Activated naive CD4-positive, alpha-beta T cell treated with anti-CD3 and anti-CD28 coated beads, Interleukin-2, amount 50 U/mL, for 24 hours (primary cell): ENCODE results near the gene NTN3.
A peak's percentile ranks its signal among the peaks of the same experiment; 100 is the strongest.

ENCODE experiments used
- H3K27ac Mint-ChIP-seq: one replicate; pipeline ENCODE4 v1.8.0; 2021; ENCODE audit warnings: mild to moderate bottlenecking, mixed read lengths
- H3K27me3 Mint-ChIP-seq: one replicate; pipeline ENCODE4 v1.8.0; 2021; ENCODE audit warnings: mixed read lengths
- H3K36me3 Mint-ChIP-seq: one replicate; pipeline ENCODE4 v1.8.0; 2021; ENCODE audit warnings: mixed read lengths
- H3K4me1 Mint-ChIP-seq: one replicate; pipeline ENCODE4 v1.8.0; 2021; ENCODE audit warnings: mixed read lengths
- H3K4me3 Mint-ChIP-seq: one replicate; pipeline ENCODE4 v1.8.0; 2021; ENCODE audit warnings: mild to moderate bottlenecking, mixed read lengths
- H3K9me3 Mint-ChIP-seq: one replicate; pipeline ENCODE4 v1.8.0; 2021; ENCODE audit warnings: mixed read lengths

NTN3 gene

GRCh38 chr16:2469399-2470233 lies 1.5 kb upstream of the NTN3 start:
- Mint-ChIP-seq H3K27me3 (peaks cover 23% of the 10 kb centered on the region), H3K27ac (peak overlapping the region; percentile 60)

DNA sequence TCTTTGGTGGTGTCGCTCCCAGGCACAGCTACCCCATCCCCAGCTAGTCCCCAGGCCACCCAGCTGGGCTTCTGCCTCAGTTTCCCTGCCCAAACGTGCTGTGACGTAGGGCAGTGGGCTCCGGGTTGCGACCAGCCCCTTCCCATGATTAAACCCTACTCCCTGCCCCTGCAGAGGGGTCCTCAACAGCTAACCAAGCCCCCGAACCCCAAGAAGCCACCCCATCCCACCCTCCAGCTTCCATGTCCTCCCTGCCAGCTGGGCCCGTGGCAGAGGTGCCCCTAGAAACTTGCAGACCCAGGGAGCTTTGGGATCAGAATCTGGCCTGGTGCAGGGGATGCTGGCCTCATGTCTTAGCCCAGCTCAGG lies 879 bp upstream of the NTN3 start:
- Mint-ChIP-seq H3K4me3 (no peak overlapping the region), H3K27me3 (peaks cover 23% of the 10 kb centered on the region), H3K36me3 (no peaks in the 10 kb centered on the region), H3K4me1 (peaks cover 10% of the 10 kb centered on the region), H3K9me3 (no peaks in the 10 kb centered on the region), H3K27ac (no peak overlapping the region)

More at GRCh38 chr16:2469399-2470233, 1.5 kb upstream of the NTN3 start:
- Mint-ChIP-seq H3K36me3 (no peaks in the 10 kb centered on the region), H3K4me3 (no peak overlapping the region), H3K4me1 (peaks cover 10% of the 10 kb centered on the region), H3K9me3 (no peaks in the 10 kb centered on the region)

- Mint-ChIP-seq H3K4me1 (peaks cover 10% of the 10 kb centered on the region), H3K36me3 (no peaks in the 10 kb centered on the region), H3K4me3 (no peak overlapping the region), H3K9me3 (no peaks in the 10 kb centered on the region), H3K27ac (no peak overlapping the region), H3K27me3 (peaks cover 23% of the 10 kb centered on the region)
Measured at GRCh38 chr16:2470603-2471015, 488 bp upstream of the NTN3 start.

DNA sequence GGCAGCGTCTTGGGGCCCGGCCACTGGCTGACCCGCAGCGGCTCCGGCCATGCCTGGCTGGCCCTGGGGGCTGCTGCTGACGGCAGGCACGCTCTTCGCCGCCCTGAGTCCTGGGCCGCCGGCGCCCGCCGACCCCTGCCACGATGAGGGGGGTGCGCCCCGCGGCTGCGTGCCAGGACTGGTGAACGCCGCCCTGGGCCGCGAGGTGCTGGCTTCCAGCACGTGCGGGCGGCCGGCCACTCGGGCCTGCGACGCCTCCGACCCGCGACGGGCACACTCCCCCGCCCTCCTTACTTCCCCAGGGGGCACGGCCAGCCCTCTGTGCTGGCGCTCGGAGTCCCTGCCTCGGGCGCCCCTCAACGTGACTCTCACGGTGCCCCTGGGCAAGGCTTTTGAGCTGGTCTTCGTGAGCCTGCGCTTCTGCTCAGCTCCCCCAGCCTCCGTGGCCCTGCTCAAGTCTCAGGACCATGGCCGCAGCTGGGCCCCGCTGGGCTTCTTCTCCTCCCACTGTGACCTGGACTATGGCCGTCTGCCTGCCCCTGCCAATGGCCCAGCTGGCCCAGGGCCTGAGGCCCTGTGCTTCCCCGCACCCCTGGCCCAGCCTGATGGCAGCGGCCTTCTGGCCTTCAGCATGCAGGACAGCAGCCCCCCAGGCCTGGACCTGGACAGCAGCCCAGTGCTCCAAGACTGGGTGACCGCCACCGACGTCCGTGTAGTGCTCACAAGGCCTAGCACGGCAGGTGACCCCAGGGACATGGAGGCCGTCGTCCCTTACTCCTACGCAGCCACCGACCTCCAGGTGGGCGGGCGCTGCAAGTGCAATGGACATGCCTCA lies 773 bp downstream of the NTN3 start:
- Mint-ChIP-seq H3K36me3 (no peaks in the 10 kb centered on the region), H3K9me3 (no peaks in the 10 kb centered on the region), H3K4me1 (peaks cover 20% of the 10 kb centered on the region), H3K27me3 (peaks cover 22% of the 10 kb centered on the region), H3K27ac (no peak overlapping the region), H3K4me3 (no peak overlapping the region)

DNA sequence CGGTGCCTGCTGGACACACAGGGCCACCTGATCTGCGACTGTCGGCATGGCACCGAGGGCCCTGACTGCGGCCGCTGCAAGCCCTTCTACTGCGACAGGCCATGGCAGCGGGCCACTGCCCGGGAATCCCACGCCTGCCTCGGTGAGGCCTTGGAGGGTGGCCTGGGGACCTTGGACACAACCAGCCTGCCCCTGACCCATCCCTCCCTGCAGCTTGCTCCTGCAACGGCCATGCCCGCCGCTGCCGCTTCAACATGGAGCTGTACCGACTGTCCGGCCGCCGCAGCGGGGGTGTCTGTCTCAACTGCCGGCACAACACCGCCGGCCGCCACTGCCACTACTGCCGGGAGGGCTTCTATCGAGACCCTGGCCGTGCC lies 1.4 kb downstream of the NTN3 start:
- H3K4me3 Mint-ChIP-seq: no peak overlapping the region
- no peaks in the 10 kb centered on the region for H3K36me3 Mint-ChIP-seq
- peaks cover 22% of the 10 kb centered on the region for H3K27me3 Mint-ChIP-seq
- no peak overlapping the region for H3K27ac Mint-ChIP-seq
- no peaks in the 10 kb centered on the region for H3K9me3 Mint-ChIP-seq
- H3K4me1 Mint-ChIP-seq: peaks cover 21% of the 10 kb centered on the region

- peaks cover 22% of the 10 kb centered on the region for H3K27me3 Mint-ChIP-seq
- H3K4me1 Mint-ChIP-seq: peaks cover 21% of the 10 kb centered on the region
- peak overlapping the region; percentile 69 for H3K4me3 Mint-ChIP-seq
- H3K9me3 Mint-ChIP-seq: no peaks in the 10 kb centered on the region
- no peak overlapping the region for H3K27ac Mint-ChIP-seq
- no peaks in the 10 kb centered on the region for H3K36me3 Mint-ChIP-seq
Measured at GRCh38 chr16:2472885-2473445, 1.9 kb downstream of the NTN3 start.

DNA sequence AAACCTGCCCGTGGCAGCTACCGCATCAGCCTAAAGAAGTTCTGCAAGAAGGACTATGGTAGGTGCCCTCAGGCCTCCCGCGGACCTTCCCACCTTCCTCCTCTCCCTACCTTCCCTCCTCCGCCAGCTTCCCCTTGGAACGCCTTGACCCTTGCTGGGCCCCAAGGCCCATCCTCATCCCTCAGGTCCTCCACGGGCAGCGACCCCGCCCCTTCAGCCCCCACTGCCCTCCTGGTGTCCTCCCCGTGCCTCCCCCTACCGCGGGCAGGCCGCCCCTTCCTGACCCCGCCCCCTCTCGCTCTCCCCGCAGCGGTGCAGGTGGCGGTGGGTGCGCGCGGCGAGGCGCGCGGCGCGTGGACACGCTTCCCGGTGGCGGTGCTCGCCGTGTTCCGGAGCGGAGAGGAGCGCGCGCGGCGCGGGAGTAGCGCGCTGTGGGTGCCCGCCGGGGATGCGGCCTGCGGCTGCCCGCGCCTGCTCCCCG lies 2.4 kb downstream of the NTN3 start:
- H3K4me3 Mint-ChIP-seq: peak overlapping the region; percentile 69
- H3K9me3 Mint-ChIP-seq: no peaks in the 10 kb centered on the region
- peaks cover 21% of the 10 kb centered on the region for H3K4me1 Mint-ChIP-seq
- H3K27me3 Mint-ChIP-seq: peaks cover 19% of the 10 kb centered on the region
- no peaks in the 10 kb centered on the region for H3K36me3 Mint-ChIP-seq
- H3K27ac Mint-ChIP-seq: peak overlapping the region; percentile 17

GRCh38 chr16:2473999-2474876 lies 3.1 kb downstream of the NTN3 start:
- Mint-ChIP-seq H3K36me3 (no peaks in the 10 kb centered on the region), H3K4me1 (peaks cover 21% of the 10 kb centered on the region), H3K27ac (no peak overlapping the region), H3K27me3 (peaks cover 17% of the 10 kb centered on the region), H3K9me3 (no peaks in the 10 kb centered on the region), H3K4me3 (peak overlapping the region; percentile 77)

- H3K4me1 Mint-ChIP-seq: peaks cover 17% of the 10 kb centered on the region
- no peaks in the 10 kb centered on the region for H3K9me3 Mint-ChIP-seq
- peak within 1 kb of the TSS; percentile 77 for H3K4me3 Mint-ChIP-seq
- peaks cover 13% of the 10 kb centered on the region for H3K27me3 Mint-ChIP-seq
- no peaks in the 10 kb centered on the region for H3K36me3 Mint-ChIP-seq
- no peak within 1 kb of the TSS for H3K27ac Mint-ChIP-seq
Measured at GRCh38 chr16:2474877-2475412, 3.8 kb downstream of the NTN3 start, which contains the start of gene TBC1D24. TBC1D24 (plus strand) TSS chr16:2475127; CDS start chr16:2496149, 21,022 bp downstream.

DNA sequence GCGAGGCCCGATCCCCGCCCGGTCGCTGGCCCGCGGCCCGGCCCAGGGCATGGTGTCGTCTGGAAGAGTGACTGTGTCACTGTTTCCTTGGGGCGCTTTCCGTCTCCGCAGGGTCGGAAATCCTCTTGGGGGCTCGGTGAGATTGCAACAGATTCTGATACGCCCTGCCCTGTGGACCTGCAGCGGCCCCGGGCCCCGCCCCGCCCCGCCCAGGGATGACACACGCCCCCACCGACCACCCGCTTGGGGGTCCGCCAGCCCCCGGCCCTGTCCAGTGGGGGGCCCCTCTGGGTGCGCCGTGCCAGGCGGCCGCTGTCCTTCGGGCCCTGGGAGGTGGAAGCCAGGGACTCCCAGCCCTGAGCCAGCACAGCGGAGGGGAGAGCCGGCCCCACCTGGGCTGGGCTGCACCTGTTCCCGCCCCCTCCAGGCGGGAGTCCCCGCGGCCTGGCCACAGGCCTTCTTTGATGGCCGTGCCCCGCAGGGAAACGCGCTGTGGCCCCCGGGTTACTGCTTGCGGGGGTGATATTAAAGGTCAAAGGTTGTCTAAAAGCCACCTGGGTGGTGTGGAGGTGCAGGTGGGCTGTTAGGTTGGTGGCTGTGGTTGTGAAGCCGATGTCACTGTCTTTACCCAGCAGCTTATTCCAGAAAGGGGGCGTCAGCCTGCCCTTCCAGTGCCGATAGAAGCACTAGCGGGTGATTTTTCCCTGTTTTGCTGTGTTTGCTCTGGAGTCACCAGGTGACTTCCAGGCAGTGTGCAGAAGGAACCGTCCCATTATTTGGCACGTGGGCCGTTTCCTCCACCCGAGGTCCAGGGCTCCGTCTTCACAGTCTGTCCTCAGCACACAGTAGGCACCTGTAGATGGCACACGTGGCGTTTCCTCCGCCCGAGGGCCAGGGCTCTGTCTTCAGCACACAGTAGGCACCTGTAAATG lies 4.6 kb downstream of the NTN3 start:
- H3K36me3 Mint-ChIP-seq: no peaks in the 10 kb centered on the region
- H3K9me3 Mint-ChIP-seq: no peaks in the 10 kb centered on the region
- H3K27ac Mint-ChIP-seq: no peak overlapping the region
- peaks cover 16% of the 10 kb centered on the region for H3K4me1 Mint-ChIP-seq
- peaks cover 6% of the 10 kb centered on the region for H3K27me3 Mint-ChIP-seq
- H3K4me3 Mint-ChIP-seq: peak overlapping the region; percentile 76

GRCh38 chr16:2476345-2476720 lies 5.2 kb downstream of the NTN3 start:
- Mint-ChIP-seq H3K36me3 (no peaks in the 10 kb centered on the region), H3K27me3 (peaks cover 5% of the 10 kb centered on the region), H3K4me3 (peak overlapping the region; percentile 76), H3K9me3 (no peaks in the 10 kb centered on the region), H3K27ac (no peak overlapping the region), H3K4me1 (peaks cover 16% of the 10 kb centered on the region)

DNA sequence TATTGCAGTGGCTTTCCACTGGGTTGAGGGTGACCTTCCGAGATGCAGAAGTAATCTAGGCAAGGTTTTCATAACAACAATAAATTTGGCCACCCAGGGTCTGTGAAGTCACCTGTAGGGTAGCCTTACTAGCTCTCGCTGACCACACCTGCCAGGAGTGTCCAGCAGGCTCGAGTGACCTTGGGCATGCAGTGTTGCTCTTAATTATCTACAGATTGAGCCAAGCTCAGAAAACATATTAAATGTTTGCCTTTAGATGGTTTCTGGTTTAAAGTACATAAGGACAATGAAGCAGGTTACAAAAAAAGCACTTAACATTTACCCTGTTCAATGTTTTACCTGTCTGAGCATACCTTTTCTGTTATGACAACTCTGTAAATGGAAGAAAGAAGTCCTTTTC lies 5.6 kb downstream of the NTN3 start:
- Mint-ChIP-seq H3K36me3 (no peaks in the 10 kb centered on the region), H3K4me3 (peak overlapping the region; percentile 76), H3K27ac (no peak overlapping the region)

DNA sequence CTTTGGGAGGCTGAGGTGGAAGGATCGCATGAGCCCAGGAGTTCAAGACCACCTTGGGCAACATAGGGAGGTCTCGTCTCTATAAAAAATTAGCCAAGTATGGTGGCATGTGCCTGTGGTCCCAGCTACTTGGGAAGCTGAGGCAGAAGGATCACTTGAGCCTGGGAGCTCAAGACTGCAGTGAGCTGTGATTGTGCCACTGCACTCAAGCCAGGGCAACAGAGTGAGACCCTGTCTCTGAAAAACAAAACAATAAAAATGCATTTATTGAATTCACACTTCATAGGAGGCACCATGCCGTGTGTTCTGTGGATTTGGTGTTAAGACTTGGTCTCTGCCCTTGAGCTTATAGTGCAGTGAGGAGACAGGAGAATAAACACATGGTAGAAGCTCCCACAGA lies 6.2 kb downstream of the NTN3 start:
- H3K4me1 Mint-ChIP-seq: peaks cover 16% of the 10 kb centered on the region

More for the DNA sequence above, 5.6 kb downstream of the NTN3 start:
- Mint-ChIP-seq H3K4me1 (peaks cover 16% of the 10 kb centered on the region), H3K9me3 (no peaks in the 10 kb centered on the region), H3K27me3 (peaks cover 5% of the 10 kb centered on the region)

DNA sequence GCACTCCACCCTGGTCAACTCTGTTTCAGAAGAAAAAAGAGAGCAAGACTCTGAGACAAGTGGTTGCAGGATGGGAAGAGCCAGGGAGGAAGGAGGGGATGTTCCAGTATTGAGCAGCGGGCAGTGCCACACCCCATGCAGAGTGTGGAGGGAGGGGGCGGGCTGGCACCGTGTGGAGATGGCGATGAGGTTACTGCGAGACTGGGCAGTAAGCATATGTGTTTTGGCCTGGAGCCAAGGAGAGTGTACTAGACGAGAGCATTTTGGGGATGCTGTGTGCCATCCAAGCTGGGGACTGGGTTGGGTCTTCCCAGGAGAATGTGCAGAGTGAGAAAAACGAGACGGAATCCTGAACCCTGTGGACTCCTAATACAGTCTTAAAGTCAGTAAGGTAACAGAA lies 7.2 kb downstream of the NTN3 start:
- Mint-ChIP-seq H3K9me3 (no peaks in the 10 kb centered on the region), H3K4me1 (peaks cover 12% of the 10 kb centered on the region), H3K27ac (no peak overlapping the region), H3K36me3 (no peaks in the 10 kb centered on the region), H3K27me3 (peaks cover 2% of the 10 kb centered on the region), H3K4me3 (no peak overlapping the region)

More for the DNA sequence above, 6.2 kb downstream of the NTN3 start:
- H3K9me3 Mint-ChIP-seq: no peaks in the 10 kb centered on the region
- H3K36me3 Mint-ChIP-seq: no peaks in the 10 kb centered on the region
- H3K27ac Mint-ChIP-seq: no peak overlapping the region
- no peak overlapping the region for H3K4me3 Mint-ChIP-seq
- H3K27me3 Mint-ChIP-seq: peaks cover 5% of the 10 kb centered on the region
